ENCODE data around the gene PPARA.

Gene PPARA

GRCh38 chr22:46290843-46291785 is 140.8 kb downstream of the PPARA start:
- H3K4me3 ChIP-seq (ENCODE audit: insufficient read depth, low read depth, low read length, poor library complexity, severe bottlenecking): no peak overlapping the region
- DNase-seq: no peak
- H3K9me3 ChIP-seq (ENCODE audit: control insufficient read depth, low read length): no peaks in the 10 kb centered on the region
- no peak overlapping the region for H3K27ac ChIP-seq (ENCODE audit: insufficient read depth, low read length, poor library complexity, severe bottlenecking)
- no peaks in the 10 kb centered on the region for H3K27me3 ChIP-seq (replicated peaks; ENCODE audit: control insufficient read depth, insufficient read depth, low read length, poor library complexity, severe bottlenecking)
- no peaks in the 10 kb centered on the region for H3K36me3 ChIP-seq (ENCODE audit: control insufficient read depth, insufficient read depth, low read length)
- peaks cover 15% of the 10 kb centered on the region for H3K4me1 ChIP-seq (ENCODE audit: control insufficient read depth, insufficient read depth, low read length, poor library complexity, severe bottlenecking)

- no peaks in the 10 kb centered on the region for H3K27me3 ChIP-seq (replicated peaks; ENCODE audit: control insufficient read depth, insufficient read depth, low read length, poor library complexity, severe bottlenecking)
- peaks cover 19% of the 10 kb centered on the region for H3K4me1 ChIP-seq (ENCODE audit: control insufficient read depth, insufficient read depth, low read length, poor library complexity, severe bottlenecking)
- H3K27ac ChIP-seq (ENCODE audit: insufficient read depth, low read length, poor library complexity, severe bottlenecking): no peak overlapping the region
- H3K9me3 ChIP-seq (ENCODE audit: control insufficient read depth, low read length): no peaks in the 10 kb centered on the region
- DNase-seq: no peak
- no peak overlapping the region for H3K4me3 ChIP-seq (ENCODE audit: insufficient read depth, low read depth, low read length, poor library complexity, severe bottlenecking)
- H3K36me3 ChIP-seq (ENCODE audit: control insufficient read depth, insufficient read depth, low read length): no peaks in the 10 kb centered on the region
Observed at GRCh38 chr22:46292173-46292572, 141.8 kb downstream of the PPARA start.

- Histone ChIP-seq H3K27me3 (replicated peaks; ENCODE audit: control insufficient read depth, insufficient read depth, low read length, poor library complexity, severe bottlenecking) (no peaks in the 10 kb centered on the region), H3K36me3 (ENCODE audit: control insufficient read depth, insufficient read depth, low read length) (no peaks in the 10 kb centered on the region), H3K27ac (ENCODE audit: insufficient read depth, low read length, poor library complexity, severe bottlenecking) (no peak overlapping the region), H3K4me3 (ENCODE audit: insufficient read depth, low read depth, low read length, poor library complexity, severe bottlenecking) (no peak overlapping the region), H3K4me1 (ENCODE audit: control insufficient read depth, insufficient read depth, low read length, poor library complexity, severe bottlenecking) (peaks cover 19% of the 10 kb centered on the region), H3K9me3 (ENCODE audit: control insufficient read depth, low read length) (no peaks in the 10 kb centered on the region)
- no peak for DNase-seq
Observed at GRCh38 chr22:46292732-46293131, 142.4 kb downstream of the PPARA start.
